CD4-positive, alpha-beta T cell treated with Interleukin-21 for 1 hour (primary cell): ENCODE data around the gene PRKG1.

Source experiments
- DNase-seq: peaks from one replicate; pipeline ENCODE4 v3.0.0-alpha.2; 2020

PRKG1 gene

DNA sequence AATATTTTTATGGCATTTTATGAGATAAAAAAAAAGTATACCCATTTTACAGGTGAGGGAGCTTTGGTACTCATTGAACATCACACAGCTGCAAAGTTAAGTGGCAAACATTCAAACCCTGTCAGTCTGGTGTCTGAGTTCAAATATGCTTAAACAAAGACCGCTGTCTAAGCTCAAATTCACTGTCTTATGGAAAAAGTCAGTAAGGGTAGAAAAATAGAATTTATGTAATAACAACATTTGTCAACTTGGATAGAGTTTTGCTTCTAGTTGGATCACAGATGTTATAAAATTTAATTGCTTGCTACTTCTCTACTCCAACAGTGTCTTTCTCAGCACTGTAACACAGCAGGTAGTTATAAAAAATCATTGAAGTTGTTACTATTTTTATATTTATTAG lies 786.8 kb downstream of the PRKG1 start:
- no peak for DNase-seq

DNA sequence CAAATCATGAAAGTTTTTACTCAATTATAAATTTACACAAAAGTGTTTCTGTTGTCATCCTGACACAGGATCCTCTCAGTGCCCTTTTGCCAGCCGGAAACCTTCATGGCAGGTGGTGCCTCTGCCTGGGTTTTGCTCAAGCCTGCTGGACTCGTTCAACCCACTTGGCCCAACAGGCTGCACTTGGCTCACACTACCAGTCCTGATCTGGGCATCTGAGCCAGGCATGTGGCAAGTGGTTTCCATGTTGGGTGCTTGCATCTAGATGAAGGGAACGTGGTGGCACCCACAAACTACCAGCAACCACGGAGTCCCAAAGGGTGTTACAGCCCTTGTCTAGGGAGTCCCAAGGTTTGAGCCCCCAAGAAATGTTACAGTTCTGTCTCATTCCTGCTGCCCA lies 787.4 kb downstream of the PRKG1 start:
- DNase-seq = no peak

DNA sequence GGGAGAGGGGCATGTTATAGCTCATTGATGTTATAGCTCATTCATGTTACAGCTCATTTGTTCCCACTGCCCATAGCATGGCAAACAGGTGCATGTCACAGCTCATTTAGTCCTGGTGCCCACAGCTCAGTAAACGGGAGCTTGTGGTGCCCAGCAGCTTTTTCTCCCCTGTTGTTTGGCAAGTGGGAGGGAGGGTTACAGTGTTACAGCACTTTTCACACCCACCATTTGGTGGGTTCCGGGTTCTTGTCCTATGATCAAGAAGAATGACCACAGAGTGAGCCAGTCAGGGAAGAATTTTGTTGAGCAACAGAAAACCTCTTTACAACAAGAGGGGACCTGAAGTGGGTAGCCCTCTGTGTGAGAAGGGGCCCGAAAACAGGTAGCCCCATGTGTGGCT lies 787.9 kb downstream of the PRKG1 start:
- no peak for DNase-seq

DNA sequence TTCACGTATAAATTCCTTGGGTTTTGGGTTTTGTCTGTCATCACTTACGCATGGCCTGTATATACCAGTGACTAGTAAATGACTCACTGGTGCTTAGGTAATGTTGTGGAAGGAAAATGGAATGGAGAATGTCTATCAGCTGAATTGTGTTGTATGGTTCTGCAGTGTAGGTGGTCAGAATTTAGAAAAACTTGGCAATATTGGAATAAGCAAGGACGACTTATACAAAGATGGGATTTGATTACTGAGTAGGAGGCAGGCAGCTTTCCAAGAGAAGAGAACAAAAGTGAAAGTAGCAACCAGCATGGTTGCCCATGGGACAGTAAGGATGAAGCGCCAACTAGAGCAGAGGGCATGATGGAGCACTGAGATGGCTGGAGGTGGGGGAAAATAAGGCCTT lies 793.7 kb downstream of the PRKG1 start:
- no peak for DNase-seq

DNA sequence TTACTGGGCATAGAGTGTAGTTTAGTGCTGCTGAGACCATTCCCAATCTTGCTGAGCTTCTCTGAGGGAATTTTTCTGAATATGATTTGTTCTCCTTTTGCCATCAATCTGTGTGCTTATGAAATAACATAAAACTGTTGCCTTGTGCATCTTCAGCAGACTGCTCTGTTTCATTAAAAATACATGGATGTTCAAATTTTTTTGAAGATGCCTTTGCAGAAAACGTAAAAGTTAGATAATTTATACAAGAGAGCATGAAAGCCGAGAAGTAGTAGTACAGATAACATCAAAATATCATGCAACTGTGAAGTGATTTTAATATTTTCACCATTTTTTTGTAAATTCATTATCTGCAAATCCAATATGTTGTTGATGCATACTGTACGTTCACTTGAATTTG lies 799.8 kb downstream of the PRKG1 start:
- no peak for DNase-seq

DNA sequence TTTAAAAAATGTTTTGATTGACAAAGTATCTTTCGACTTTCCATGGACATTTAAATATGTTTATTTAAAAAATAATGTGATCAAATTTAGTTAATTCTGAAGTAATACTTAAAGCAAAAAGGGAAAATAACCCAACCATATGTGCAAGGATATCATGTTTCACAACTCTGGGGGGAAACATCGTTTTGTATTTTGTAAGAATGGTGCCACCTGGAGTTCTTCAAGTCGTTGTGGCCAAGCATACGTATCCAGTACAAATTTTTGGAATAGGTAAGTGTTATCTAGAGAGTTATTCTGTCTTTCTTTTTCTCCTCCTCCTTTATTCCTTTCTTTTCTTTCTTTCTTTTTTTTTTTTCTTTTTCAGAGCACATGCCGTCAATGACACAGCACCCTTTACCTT lies 801.3 kb downstream of the PRKG1 start:
- DNase-seq = no peak

DNA sequence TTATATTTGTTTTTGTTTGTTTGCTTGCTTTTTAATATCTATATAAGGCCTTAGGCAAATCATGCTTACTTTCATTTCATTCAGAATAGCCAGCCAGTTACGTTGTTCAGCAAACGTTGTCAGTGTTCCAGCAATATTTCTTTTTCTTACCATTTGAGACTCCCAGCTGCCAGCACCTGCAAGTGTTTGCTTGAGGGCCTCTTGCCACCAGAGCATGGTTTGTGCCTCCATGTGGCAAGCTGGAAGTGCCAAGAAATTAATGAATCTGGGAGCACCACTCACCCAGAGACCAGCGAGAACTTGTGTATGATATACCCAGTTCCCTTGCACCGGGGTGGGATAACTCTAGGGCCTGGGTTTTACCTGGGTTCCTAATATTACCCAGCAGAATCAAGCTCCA lies 802.2 kb downstream of the PRKG1 start:
- no peak for DNase-seq

DNA sequence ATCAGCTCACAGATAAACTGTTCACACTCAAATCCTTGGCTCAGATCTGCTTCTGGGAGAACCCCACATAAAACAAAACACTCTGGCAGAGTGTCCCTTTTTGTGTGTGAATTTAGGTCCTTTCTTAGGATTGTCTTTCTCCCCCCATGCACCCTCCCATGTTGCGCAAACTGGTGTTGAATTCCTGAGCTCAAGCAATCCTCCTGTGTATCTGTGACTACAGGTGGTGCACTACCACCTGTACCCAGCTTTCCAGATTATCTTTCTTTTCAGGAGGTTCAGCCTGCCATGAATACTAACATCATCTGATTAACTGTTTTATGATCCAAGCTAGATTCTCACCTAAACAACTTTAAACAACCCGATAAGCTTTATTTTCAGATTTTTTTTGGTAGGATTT lies 802.7 kb downstream of the PRKG1 start:
- DNase-seq = no peak

DNA sequence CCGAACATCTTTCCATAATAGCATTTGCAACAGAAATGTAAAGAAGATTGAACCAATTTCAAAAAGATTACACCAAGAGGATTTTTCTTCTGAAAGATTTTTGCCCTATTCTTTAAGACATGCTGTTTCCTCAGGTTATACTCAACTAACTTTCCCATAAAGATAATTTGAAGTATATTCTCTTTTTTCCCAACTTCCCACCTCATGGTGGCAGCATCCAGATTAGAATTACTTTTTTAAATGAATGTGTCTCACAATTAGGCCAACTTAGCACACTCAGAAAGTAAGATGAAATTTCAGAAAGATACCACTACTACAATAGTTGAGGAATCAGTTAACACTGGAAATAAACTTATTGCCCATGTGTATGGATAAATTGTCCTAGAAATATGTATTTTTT lies 803.3 kb downstream of the PRKG1 start:
- DNase-seq = no peak

DNA sequence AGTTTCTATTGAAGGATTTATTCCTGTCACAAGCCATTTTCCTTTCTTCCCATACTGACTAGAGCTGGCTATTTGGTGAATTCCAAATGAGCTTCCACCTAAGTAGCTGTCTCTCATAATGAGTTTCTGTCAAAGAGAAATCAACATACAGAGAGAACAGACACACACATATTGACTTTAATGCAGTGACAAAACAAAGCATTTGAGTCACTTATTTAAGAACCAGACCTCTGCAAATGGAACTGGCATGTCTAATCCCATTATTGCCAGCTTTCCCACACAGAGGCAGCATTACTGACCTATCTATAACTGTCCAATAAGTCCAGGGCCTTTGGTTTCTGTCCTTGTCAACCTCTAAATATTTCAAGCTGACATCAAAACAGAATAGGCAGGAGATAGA lies 804.4 kb downstream of the PRKG1 start:
- no peak for DNase-seq

DNA sequence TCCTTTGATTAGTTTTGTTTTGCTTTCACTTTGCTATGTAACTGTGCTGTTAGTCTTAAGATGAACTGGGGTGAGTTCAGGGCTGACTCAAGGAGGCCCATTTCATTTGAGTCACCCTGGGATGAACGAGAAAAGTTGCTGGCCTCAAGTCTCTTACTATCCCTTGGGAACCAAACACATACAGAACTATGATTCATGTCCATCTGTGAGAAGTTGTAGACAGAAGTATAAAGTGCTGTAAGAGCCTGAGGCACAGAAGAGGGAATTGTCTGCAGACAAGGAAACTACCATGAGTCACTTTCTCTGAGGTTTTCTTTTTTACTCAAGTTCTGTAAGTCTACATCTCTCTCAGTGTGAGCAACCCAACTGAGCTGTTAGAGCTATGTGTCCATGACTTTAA lies 805.0 kb downstream of the PRKG1 start:
- DNase-seq = no peak

DNA sequence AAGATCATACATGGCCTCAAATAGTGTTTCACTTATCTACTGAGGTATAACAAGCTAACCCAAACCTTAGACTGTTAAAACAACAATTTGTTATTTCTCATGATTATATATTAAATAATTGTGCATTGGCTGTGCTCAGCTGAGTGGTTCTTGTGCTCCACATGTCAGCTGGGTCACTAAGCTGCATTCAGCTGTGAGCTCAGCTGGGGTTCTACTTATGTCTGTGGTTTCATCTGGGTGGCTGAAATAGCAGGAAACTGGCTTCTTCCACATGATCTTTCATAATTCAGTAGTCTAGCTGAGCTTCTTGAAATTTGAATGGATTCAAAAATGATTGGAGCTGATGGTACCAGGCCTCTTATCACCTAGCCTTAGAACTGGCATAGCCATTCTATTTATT lies 806.9 kb downstream of the PRKG1 start:
- no peak for DNase-seq

DNA sequence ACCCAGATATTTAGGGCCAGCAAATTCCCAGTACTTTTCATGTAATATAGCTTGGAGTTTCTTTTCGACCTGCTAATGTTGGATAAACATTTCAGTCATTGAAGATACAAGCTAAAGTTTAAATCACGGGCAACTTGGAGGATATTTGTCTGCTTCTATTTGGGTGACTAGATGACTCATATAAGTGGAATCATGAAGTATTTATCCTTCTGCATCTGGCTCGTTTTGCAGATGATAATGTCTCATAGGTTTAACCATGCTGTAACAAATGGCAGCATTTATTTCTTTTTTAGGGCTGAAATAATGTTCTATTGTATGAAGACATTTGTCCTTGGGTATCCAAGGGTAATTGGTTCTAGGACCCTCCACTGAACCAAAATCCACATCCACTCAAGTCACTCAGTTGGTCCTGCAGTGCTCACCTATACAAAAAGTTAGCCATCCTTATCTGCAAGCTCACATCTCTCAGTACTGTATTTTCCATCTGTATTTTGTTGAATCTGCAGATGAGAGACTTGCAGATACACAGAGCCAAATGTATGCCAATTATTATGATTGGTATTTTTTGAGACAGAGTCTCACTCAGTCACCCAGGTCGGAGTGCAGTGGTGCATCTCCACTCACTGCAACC lies 812.3 kb downstream of the PRKG1 start:
- no peak for DNase-seq

DNA sequence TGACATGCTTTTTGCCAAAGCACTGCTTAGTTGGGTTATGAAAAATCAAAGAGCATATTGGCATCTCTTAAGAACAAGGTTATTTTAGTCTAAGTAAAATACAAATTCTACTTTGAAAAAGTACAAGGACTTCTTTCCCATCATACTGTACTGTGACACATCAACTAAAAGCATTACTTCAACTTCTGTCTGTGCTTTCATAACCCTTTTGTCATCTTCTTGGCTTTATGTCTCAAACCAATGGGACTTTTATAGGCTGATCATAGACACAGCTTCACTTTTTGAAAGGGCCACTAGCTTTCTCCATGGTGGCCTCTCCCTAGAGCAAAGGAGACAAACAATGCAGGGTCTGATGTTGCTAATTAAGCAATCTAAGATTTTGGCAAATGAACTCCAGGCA lies 814.0 kb downstream of the PRKG1 start:
- DNase-seq = no peak

DNA sequence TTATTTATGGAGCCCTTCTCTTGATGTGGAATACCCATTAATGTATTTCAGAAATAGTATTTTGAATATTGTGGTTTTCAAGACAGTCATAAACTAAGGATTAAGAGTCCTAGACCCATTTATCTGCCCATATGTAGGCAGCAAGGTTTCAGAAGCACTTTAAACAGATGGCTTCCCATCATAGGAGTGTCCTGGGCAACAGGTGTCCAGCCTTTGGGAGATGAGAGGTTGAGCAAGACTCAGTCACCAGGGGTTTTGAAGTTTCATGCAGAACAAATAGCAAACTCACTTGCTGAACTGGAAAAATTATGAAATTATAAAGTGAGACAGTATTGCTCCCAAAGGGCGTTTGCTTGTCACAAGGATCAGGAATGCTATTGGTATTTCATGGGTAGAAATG lies 818.0 kb downstream of the PRKG1 start:
- no peak for DNase-seq

DNA sequence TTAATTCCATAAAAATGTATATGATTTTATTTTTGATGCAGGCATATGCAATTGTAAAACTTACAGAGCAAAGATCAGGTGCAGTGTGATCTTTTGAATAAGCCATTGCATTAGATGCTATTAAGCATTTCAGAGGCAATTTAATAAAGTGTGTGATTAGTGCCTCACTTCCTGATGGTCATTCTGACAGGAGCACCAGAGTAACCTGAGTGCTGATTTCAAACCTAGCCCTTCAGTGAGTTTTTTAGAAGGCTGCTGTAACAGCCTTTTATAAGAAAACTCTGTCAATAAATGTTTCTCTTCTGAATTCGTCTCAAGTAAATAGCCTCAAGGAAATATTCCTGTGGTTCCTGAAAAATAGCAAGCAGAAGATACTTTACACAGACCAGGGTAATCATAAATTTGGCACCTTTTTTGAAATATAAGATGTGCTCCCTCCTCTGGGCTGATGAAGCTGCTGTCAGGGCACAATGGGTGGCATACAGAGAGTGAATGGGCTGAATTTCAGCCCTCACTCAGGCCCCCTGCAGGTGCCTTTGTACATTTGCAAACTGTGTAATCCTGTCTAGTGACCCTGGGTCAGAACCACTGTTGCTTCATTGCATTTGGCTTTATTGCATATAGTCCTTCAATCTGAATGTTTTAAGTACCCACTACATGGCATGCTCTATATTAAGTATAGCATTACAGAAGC lies 818.8 kb downstream of the PRKG1 start:
- no peak for DNase-seq

DNA sequence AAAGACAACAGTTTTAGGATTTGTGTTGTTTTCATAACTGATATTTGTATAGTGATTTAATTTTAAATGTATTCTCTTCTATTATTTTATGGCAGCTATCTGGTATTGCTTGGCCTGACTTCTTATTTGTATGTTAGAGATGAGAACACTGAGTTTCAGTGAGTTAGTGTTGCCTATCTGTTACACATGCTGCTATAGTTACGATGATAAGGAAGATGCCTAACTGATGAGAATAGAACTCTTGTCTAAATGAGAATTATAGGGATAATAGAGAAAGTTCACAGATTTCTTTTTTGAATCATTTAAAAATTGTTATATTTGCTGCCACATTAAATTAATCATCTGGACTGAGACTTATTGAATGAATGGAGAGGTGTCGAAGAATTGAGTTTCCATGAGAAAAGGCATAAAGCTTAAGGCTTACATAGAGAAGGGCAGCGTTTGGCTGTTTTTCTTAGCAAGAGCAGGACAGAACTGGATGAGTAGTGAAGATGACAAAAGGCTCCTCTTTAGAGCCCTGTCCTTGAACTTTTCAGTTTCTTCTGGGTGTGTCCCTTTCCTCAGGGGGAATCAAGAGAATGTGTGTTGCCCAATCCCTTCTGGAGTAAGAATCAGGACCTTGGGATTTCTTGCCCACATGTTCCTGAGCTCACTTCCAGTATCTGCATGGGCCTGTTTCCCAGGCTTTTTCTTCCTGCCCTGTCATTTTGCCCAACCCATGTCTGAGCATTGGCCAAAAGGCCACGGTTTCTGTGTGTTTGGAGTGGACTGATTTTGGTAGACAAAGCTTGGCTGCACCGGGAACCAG lies 820.7 kb downstream of the PRKG1 start:
- no peak for DNase-seq

DNA sequence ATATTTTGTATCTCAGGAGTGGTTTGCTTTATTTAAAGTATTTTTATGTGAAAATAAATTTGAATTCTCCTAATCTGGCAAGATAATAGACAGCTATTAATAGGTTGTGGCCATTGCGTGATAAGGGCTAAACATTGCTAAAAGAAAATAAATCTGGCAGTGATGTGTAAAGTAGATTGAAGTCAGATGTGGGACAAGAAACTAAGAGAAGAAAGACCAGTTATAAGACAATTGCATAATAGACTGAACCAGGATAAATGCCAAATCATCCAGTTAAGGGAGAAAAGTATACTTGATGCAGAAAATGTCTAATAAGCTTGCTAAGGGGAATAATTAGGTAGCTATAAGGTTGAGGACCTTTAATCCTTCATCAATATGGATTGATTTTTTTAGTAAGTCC lies 822.6 kb downstream of the PRKG1 start:
- DNase-seq = no peak

DNA sequence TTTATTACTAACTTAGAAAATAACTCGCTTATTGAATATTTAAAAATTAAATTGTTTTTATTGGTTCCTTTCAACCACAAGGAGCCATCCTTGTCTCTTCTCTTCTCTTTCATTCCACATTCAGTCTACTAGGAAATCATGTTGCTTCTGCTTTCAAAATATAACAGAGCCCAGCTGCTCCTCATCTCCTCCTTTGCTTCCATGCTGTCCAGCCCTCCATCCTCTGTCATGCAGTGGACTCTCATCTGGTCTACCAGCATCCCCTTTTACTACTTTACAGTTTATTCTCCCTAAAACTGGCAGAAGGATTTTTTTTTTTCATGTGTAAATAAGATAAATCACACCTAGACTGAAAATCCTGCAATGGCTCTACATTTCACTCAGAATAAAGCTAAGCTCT lies 823.3 kb downstream of the PRKG1 start:
- DNase-seq = no peak

DNA sequence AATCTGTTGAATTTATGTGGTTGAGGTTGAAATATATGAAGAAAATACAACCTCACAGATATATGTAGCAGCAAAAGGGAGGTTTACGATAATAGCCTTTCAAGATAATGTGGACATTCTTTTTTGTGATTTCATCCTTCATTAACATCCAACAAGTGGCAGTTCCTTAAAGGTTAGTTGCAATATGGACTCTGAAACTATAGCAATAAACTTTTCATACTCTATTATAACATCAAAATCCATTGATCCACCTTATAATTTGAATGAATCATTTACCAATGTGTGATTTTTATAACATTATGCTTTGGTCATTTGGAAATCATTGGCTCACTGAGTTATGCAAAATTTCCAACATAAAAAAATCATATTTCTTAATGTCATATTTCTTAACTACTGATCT lies 825.9 kb downstream of the PRKG1 start:
- no peak for DNase-seq

DNA sequence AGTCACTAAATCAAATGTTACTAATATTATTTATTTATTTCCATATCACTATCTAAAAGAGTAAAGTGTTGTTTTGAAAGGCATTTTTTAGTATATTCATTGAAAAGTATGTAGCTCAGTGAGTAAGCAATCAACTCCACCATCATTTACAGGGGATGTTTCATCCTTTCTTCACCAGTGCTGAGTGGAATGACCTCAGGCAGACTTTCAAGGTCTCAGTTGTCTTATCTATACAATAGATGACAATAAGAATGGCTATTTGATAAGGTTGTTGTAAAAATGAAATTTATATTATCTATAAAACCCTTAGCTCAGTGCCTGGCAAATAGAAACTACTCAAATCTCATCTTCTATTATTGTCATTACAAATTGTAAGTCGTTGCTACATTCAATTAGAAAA lies 829.4 kb downstream of the PRKG1 start:
- DNase-seq = no peak

DNA sequence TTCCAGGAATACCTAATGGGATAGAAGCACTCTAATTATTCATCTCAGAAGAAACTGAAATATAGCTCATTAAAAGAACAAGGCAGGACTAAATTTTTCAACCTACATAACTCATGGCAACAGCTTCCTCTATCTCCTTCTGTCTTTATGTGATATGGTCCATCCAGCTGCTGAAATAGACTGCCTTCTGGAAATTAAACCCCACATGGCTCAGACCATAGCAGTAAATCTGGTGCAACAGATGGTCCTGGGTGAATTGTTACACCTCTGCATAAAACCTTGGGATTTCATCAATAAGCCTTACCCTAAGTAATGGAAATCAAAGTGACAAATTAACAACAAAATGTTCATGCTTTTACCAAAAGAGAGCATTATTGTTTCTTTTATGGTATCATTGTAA lies 830.7 kb downstream of the PRKG1 start:
- DNase-seq = no peak

DNA sequence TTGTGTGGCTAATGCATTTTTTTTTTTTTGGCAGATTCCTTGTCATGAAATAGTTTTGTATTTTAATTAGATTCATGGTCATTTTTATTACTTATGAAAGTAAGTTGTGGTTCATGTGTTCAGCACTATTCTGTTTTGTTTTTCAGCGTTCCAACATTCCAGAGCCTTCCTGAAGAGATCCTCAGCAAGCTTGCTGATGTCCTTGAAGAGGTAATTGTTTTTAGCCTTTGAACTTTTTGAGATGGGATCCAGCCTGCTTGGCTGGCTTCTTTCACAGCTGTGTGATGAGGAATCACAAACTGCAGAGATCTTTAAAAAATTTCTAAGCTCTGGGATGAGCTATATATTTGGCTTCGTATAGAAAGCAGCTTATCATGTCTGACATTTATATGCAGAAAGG lies 833.1 kb downstream of the PRKG1 start:
- DNase-seq = no peak

DNA sequence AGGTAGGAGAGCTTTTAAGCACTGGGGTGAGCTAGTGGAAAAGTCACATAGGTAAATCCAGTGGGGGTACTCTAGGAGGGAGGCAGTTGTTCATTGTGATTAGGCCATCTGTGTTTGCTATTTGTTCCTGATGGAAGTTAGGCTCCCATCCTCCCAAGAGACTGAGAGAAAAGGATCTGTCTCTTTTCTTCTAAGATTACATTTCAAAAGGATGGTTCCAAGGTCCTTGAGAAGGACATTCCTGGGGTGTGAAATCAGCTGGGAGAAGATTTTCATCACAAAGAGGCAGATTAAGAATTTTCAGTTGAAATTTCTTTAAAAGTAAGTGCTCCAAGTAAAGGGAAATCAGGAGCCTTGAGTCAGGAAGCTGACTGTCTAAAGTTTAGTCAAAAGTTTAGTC lies 835.9 kb downstream of the PRKG1 start:
- no peak for DNase-seq
